Right renal pelvis (tissue), 4 donors: ENCODE measurements around the gene SLC39A7. TPM values are rescaled to one million over a fixed set of nuclear protein-coding genes. Genes with fewer than 3 reads are reported as not detected.

Experiments
- DNase-seq, 4 donors: peaks; one replicate each; pipeline ENCODE4 v3.0.0-alpha.2; 2013; ENCODE audit warnings: low read depth in 4 of 4, low spot score in 3 of 4, missing footprints in 1 of 4
- polyA plus RNA-seq, 4 donors: library from polyadenylated mRNA; unstranded; fragments of 120-200 nt; gene quantifications; one replicate each; pipeline ENCODE4 v1.2.1, GENCODE V29; 2013; ENCODE audit not compliant: insufficient read length in 4 of 4

Gene SLC39A7
- polyA plus RNA-seq, 4 donors, result 102 to 118 (median 105) TPM

GRCh38 chr6:33204165-33204414 is 3.4 kb downstream of the SLC39A7 start:
- DNase-seq, result no peak

- peak in 3 of 4 donors; percentile 85 to 90 (median 88) for DNase-seq
These were observed 3.9 kb downstream of the SLC39A7 start, which contains the start of gene HSD17B8 for GRCh38 chr6:33204415-33205190. HSD17B8 (plus strand) TSS chr6:33204655; CDS start chr6:33204669, 14 bp downstream.

GRCh38 chr6:33205191-33206026 is 4.7 kb downstream of the SLC39A7 start:
- no peak for DNase-seq

GRCh38 chr6:33206027-33206863 is 5.6 kb downstream of the SLC39A7 start:
- DNase-seq, result no peak

DNA sequence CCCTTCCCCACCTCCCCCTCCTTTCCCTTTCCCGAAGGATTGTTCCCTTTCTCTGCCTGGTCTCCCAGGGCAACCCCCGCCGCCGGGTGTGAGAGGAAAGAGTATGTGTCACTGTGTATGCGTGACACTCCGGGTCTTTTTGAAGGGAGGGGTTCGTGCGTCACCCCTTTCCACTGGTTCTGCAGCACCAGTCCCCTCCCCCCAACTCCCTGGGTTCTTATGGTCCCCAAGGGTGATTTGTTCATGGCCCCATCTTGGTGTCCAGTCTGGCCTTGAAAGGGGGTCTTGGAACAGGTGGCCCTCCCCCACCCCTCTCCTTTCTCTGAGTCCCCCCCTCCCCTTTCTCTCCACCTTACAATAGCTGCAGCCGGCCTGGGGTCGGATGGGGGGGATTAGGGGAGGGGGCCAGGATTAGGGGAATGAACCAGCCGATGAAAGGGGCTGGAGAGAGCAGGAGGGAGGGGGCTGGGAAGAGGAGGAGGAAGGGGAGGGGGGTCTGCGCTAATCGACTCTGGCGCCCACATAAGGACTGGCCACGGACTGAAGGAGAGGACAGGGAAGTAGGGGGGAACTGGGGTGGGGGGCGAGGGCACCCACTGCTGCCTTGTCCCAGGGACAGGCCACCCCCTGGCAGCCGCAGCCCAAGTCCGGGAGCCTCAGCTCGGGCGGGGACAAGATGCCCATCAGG is 6.3 kb downstream of the SLC39A7 start:
- no peak for DNase-seq

- no peak for DNase-seq
These were observed 7.0 kb downstream of the SLC39A7 start for GRCh38 chr6:33207552-33208090.

DNA sequence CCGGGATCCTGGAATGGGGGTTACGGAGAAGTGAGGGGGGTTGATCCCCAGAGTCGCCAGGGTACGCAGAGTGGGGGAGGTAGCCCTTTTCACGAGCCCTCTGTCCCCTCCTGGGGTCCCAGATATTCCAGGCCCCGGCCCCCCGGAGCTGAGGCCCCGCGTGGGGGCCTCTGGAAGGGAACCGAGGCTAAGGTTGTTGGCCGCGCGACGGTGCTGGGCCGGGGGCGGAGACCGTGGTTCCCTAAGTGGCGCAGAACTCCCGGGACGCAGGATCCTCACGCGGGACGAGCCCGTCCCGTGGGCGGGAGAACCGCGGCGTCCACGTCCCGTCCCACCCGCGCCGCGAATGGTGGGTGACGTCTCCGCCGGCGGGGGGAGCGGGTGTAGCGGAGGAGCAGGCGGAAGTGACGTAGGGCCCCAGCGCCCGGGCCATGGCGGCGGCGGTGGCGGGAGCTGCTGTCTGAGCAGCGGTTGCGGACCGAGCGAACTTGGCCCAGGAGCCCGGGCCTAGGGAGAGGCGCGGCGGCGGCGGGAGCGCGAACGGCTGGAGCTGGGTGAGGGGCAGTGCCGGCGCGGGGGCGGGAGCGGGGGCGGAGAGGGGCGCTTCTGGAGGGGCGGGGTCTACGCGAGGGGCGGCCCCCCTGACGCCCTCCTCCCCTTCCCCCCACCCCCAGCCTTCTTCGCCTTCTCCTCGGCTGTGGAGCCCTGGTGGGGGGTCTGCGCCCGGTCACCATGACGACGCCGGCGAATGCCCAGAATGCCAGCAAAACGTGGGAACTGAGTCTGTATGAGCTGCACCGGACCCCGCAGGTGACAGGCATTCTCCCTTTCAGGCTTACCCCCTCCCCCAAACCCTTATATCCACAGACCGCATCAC is 7.7 kb downstream of the SLC39A7 start, which contains the start of gene RING1:
TSS of gene RING1 (plus strand) at position 410 of the 877 bp plus-strand sequence. CDS start at position 733, 323 bp downstream.
- DNase-seq, result peak in 1 of 4 donors; percentile 65

DNA sequence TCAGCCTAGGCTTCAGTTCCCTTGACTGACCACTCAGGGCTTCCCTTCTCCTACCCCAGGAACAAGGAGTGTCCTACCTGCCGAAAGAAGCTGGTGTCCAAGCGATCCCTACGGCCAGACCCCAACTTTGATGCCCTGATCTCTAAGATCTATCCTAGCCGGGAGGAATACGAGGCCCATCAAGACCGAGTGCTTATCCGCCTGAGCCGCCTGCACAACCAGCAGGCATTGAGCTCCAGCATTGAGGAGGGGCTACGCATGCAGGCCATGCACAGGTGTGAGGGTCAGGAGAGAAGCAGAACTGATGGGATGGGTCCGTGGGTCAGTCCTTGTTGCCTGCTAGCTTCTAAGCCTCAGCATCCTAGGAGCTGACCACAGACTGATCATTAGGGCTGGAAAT is 9.2 kb downstream of the SLC39A7 start:
- DNase-seq, result no peak

DNA sequence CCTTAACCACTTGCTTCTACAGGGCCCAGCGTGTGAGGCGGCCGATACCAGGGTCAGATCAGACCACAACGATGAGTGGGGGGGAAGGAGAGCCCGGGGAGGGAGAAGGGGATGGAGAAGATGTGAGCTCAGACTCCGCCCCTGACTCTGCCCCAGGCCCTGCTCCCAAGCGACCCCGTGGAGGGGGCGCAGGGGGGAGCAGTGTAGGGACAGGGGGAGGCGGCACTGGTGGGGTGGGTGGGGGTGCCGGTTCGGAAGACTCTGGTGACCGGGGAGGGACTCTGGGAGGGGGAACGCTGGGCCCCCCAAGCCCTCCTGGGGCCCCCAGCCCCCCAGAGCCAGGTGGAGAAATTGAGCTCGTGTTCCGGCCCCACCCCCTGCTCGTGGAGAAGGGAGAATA is 10.5 kb downstream of the SLC39A7 start:
- DNase-seq, result no peak

DNA sequence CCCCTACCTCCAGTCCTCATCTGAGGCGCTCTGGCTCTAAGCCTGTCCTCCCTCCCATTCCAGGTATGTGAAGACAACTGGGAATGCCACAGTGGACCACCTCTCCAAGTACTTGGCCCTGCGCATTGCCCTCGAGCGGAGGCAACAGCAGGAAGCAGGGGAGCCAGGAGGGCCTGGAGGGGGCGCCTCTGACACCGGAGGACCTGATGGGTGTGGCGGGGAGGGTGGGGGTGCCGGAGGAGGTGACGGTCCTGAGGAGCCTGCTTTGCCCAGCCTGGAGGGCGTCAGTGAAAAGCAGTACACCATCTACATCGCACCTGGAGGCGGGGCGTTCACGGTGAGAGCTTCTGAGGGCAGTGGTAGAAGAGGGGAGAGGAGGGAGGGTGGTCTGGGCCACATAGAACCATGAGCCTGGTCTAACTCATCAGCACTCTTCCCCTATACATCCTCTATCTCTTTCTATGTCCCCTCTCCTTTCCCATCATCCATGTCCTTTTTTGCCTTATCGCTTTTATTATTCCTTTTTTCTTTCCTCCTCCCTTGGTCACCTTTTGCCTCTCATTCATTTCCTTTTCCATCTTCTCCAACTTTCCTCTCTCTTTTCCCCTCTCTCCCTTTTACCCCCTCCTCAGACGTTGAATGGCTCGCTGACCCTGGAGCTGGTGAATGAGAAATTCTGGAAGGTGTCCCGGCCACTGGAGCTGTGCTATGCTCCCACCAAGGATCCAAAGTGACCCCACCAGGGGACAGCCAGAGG is 11.2 kb downstream of the SLC39A7 start:
- DNase-seq, result no peak

GRCh38 chr6:33212857-33213165 is 12.1 kb downstream of the SLC39A7 start:
- no peak for DNase-seq

DNA sequence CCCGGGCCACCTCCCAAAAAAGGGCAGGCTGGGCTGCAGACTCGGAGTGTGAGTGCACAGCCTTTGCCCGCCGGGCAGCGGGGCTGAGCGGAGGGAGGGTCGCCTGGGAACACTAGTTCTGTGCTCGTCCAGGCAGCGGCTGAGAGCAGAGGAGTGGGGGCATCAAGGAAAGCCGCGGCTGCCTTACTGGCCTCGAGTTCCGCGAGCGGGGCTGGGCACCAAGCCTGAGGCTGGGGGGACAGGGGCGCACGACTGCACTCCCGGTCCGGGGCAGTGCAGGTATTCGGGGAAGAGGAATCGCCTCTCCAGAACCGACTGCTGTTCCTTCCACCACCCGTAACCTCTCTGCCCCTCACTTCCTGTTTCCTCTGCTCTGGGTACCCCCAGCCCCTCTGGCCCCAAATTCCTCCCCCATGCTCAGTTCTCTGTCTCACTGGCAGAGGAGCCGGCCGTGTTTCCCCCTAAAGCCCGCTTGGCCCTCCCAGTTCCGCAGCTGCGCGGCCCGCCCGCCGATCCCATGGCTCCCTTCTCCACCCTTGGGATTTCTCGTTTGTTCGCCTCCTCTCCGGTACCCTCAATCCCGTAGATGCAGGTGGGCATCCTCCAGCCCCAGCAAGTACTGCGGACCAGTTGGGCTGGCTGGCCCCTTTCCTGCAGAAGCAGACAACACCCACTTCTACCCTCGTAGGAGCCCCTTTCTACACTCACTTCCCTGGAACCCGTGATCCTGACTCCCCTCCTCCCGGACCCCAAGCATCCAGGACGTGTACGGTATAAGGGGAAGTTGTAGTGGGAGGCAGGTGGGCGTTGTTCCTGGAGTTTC is 12.7 kb downstream of the SLC39A7 start:
- no peak for DNase-seq

DNA sequence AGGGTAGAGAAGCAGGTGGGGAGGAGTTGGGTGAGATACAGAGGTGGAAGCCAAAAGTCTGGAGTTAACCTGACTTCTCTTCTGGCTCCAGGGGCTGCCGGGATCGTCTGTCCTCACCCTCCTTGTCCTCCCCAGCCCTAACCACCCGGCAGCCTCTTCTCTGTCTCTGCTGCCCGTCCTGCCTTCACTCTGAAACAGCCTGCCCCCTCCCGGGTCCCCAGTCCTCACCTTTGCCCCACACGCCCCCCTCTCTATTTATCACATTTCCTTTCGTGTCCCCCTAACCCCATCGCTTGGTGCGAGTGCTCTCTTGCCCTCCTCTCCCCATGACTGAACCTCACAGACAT is 13.3 kb downstream of the SLC39A7 start:
- no peak for DNase-seq

DNA sequence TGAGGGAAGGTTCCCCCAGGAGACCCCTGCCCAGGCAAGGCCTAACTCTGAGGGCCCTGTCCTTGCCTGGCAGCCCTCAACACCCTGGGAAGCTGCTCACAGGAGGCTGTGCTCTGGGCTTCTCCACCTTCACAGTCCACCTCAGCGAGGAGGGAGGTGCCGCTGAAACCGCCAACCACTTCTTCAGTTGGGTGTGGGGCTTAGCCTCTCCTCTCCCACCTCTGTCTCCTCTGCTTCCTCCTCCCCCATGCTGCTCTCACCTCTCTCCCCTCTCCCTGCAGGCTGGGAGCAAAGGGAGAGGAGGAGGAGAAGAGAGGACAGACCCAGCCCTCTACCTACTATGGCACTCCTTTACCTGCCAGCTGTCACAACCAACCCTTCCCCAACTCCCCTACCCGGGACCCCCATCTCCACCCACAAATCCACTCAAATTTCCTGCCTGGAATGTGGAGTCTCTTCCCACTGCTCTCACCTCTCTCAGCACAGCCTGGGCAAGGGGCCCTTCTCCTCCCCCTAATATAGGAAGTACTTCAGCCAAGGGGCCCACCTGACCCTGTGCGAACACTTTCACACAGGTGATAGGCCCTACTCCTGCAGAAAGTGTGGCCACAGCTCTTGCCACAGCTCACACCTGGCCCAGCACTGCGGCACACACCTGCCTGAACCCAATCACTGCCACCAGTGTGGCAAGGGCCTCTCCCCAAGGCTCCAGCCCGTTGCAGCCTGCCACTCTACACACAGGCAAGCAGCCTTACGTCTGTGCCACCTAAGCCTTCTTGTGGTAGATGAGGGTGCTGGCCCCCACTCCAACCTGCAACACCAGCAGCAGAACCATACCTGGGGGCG is 14.8 kb downstream of the SLC39A7 start:
- no peak for DNase-seq

GRCh38 chr6:33216117-33216649 is 15.5 kb downstream of the SLC39A7 start:
- DNase-seq, result no peak

- DNase-seq, result no peak
These were observed 16.6 kb downstream of the SLC39A7 start for GRCh38 chr6:33217246-33217645.

DNA sequence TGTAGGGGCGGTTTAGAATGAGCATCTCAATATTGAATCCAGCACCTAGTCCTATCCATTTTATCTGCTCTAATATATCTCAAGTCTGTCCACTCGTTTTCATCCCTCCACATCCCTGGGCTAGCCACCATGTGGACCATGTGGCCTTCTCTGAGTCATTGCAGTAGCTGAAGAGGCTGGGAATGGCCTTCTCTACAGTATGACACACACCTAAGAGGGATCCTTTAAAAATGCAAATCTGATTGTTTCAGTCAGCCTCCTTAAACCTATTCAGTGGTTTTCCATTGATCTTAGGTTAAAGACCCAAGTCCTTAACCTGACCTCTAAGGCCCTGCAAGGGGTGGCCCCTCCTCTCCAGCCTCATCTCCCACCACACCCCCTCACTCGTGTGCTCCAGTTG is 17.0 kb downstream of the SLC39A7 start:
- no peak for DNase-seq
